GM18517 (cell line): ENCODE data around the gene TMEM132D.

Experiments used
- ATAC-seq: cut with Tn5 transposase; IDR thresholded peaks from one replicate; pipeline ENCODE4 v1.9.1; 2021; ENCODE audit warnings: mild to moderate bottlenecking, moderate library complexity; ENCODE audit not compliant: unreplicated experiment

Gene TMEM132D

DNA sequence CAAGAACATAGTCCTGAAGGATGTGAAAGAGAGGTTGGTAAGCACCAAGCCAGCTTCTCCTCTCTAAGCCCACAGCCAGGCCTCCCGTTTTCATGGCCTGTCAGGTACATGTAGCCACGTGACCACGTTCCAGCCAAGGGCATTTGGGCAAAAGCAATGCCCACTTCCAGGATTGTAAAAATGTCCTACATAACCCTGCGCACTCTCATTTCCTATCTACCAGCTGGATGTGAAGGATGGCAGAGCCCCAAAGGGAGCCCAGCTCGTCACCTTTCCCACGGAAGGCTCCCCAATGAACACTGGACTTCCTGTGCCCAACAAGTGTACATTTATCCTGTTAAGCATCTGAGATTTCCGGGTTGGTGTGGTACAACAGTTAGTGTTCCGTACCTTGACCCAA is 231.7 kb downstream of the TMEM132D start:
- no peak for ATAC-seq

DNA sequence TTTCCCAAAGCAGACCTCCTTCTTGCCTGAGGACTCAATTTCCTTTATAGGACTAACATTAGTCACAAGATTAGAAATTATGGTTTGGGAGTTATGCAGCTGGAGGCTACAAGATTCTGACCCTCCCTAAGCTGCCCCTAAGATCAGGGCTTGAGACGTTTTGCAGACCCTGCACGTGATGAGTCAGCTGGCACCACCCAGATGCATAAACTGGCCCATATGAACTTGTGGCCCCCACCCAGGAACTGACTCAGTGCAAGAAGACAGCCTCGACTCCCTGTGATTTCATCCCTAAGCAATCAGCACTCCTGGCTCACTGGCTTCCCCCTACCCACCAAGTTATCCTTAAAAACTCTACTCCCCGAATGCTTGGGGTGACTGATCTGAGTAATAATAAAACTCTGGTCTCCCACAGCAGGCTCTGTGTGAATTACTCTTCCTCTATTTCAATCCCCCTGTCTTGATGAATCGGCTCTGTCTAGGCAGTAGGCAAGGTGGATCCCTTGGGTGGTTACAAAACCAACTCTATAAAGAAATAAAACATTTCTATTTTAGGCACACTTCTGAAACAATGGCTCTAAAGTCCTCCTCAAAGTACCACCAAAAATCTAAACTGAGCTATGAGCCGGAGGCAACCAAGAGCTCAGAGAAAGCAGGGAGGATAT is 233.4 kb downstream of the TMEM132D start:
- no peak for ATAC-seq

- ATAC-seq: no peak
These were observed 238.4 kb downstream of the TMEM132D start for GRCh38 chr12:129665414-129665813.

- ATAC-seq: no peak
These were observed 241.6 kb downstream of the TMEM132D start for GRCh38 chr12:129662234-129662633.

GRCh38 chr12:129660946-129661345 is 242.9 kb downstream of the TMEM132D start:
- ATAC-seq: no peak

- ATAC-seq: no peak
These were observed 243.7 kb downstream of the TMEM132D start for GRCh38 chr12:129659961-129660622.

DNA sequence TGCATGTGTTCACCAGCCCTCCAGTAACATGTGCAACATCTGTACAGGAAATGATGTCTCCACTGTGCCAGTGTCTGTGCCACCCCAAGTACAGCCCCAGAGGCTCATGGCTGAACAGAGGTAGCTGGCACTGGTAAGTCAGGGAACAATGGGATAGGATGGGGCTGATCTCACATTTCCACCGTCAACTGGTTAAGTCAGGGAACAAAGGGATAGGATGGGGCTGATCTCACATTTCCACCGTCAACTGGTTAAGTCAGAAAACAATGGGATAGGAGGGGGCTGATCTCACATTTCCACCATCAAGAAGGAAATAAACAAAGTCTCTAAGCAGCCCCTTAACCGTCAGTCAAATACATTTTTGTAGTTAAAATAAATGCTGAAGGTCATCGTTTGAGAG is 246.6 kb downstream of the TMEM132D start:
- no peak for ATAC-seq

GRCh38 chr12:129651951-129652350 is 251.9 kb downstream of the TMEM132D start:
- ATAC-seq: no peak

GRCh38 chr12:129641926-129642325 is 261.9 kb downstream of the TMEM132D start:
- ATAC-seq: no peak

GRCh38 chr12:129635021-129635685 is 268.7 kb downstream of the TMEM132D start:
- no peak for ATAC-seq

DNA sequence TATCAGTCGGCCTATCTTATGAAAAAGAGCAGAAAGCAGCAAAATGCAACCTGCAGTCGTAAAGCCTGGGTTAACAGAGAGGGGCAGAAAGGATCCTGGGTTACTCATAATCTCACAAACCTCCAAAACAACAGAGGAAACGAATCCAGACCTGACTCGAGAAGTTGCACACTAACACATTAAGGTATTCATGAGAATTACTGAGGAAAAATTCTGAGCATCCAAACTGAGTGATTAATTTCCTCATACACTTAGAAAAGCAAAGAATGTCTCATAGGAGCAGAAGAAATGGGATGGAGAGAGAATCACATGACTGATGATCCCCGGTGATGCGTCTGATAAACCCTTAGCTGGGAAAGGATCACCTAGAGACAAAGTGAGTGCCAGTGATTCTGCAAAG is 272.5 kb downstream of the TMEM132D start:
- no peak for ATAC-seq

GRCh38 chr12:129629901-129630300 is 273.9 kb downstream of the TMEM132D start:
- ATAC-seq: no peak

DNA sequence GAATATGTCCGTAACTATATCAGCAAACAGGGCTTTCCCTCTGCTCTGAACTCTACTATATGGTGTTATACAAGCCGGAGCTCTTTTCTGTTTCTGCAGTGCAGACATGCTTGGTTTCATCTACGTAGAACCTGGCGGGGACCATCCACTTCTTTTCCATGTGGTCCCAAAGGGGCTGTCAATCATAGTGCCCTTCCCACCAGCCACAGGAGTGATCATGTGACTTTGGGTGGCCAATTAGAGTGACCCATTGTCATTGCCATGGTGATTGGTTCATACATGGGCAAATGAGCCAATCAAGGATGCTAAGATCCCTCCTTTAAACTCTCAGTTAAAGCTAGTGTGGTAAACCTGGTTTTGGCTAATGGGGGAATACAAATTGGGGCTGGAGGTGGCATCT is 281.3 kb downstream of the TMEM132D start:
- ATAC-seq: no peak

- no peak for ATAC-seq
These were observed 284.6 kb downstream of the TMEM132D start for GRCh38 chr12:129619271-129619670.

GRCh38 chr12:129617849-129618248 is 286.0 kb downstream of the TMEM132D start:
- ATAC-seq: no peak

- no peak for ATAC-seq
These were observed 288.8 kb downstream of the TMEM132D start for GRCh38 chr12:129615001-129615400.

DNA sequence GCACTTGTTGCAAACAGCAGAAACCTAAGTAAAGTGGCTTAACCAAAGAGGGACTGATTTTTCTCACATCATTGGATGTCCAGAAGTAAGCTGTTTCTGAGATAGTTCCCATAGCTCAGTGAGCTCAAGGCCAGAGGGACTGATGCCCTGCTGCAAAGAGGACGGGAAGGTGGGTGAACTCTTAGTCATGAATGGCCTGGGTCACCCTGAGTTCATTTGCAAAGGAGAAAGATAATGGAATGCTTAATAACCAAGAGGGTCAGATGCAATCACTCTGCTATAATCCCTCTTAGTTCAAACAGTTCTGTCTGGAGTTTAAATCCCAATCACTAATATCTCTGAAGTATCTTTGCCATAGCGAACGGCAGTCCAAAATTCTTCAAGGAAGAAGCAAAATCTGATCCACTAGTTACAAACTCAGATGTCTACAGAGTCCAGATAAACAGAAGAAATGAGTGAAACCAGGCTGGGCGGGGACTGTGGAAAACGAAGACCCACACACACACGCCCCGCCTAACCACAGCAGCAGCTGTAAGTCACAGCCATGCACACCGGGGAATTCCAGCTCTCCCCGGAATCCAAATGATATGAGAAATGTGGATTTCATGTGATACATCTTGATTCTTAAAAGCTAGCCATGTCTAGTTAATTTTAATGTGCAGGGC is 289.5 kb downstream of the TMEM132D start:
- ATAC-seq: no peak

DNA sequence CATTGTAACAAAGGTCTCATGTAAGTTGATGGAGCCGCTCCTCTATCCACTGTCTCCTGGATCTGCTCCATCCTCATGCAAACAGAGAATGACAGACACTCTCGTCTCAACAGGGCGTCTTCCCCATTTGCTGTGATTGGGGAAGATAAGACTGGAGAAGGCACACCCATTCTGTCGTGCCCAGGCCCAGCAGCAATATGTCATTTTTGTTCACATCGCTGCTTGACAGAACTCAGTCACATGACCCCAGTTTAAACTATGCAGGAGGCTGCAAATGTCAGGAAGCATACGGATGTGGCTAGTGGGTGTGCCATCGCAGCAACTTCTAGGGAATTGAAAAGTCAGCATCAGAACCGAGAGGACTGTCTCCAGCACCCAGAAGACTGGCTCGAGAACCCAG is 290.5 kb downstream of the TMEM132D start:
- ATAC-seq: no peak

- ATAC-seq: no peak
These were observed 293.2 kb downstream of the TMEM132D start for GRCh38 chr12:129610601-129611120.

DNA sequence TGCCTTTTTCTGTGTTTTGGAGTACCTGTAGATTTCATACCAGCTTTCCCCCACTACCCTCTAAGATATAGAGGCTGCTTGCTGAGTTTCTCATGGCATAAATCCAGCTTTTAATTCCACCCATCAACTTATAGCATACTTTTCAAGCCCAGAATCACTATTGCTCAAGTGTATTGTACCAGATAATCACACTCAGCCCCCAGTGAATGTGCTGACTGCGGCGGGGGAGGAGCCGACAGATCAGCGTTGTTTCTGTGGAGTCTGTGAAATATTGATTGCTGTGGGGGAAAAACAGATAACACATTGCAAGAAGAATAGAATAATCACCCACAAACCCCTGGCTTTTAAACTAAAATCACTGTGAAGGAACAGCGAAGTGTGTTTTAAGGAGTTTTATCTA is 296.1 kb downstream of the TMEM132D start:
- no peak for ATAC-seq

DNA sequence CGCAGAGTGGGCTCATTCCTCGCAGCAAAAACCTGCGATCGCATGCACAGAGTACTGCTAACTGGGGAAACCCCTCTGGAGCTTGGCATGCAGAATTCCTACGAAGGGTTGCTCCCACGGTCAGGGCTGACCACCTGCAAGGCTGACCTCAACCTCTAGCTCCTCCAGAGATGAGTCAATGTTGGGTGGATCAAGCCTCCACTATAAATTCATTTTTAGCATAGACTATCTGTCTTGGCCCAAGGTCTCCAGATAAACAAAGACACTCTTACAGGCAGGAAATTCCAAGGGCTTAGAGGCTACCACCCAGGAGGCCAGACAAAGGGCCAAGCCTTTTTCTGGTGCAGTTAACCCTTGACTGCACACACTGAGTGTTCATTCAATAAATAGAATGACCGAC is 296.5 kb downstream of the TMEM132D start:
- no peak for ATAC-seq
